ENCODE data around the gene NCEH1. TPM values are rescaled to one million over a fixed set of nuclear protein-coding genes. Genes with fewer than 3 reads are reported as not detected.

Gene NCEH1
- total and polyA plus RNA-seq, 2 experiments from 2014 or later: 4.7 to 10.5 TPM

DNA sequence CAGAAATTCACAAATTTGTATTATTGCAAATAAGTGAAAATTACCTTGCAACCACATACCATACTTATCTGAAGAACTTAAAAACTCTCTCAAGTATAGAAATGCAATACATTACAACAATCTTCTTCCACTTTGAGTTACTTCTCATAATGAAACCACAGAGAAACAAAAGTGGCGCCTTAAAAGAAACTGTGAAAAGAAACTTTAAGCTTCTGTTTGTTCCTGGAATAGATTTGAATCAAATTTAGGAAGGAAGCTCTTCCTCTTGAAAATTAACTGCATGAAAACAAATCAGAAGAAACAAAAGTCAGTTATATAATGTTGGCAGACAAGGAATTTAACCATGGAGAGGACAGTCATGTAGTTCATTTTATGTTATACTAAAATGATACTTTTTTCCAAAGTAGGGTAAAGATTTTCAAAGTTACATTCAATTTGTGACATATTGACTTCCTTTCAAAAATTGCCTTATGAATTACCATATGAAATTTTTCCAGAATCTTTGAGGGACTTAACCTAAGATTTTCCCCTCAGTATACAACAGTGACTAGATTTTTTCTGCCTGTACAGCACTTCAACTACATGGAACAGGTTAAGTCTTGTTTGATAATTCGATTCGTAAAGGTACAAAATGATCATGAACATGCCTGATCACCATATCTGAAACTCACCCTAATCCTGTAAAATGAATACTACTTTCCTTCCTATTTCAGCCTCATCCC lies 130.0 kb downstream of the NCEH1 start:
- no peaks in the 10 kb centered on the region for H3K9me2 ChIP-seq (replicated peaks; ENCODE audit: insufficient read depth)
- H3K9me3 ChIP-seq (ENCODE audit: low read depth): no peaks in the 10 kb centered on the region
- no peaks in the 10 kb centered on the region for H3K36me3 ChIP-seq (replicated peaks; ENCODE audit: insufficient read depth, low read depth)
- peak overlapping the region; percentile 55 for H3K27ac ChIP-seq
- peaks cover 4% of the 10 kb centered on the region for H3K4me1 ChIP-seq (ENCODE audit: insufficient read depth)
- H4K20me1 ChIP-seq (ENCODE audit: insufficient read depth, poor library complexity, severe bottlenecking): no peaks in the 10 kb centered on the region
- TF ChIP-seq EZH2phosphoT487 (IDR thresholded peaks at IDR 0.05; ENCODE audit: low read depth, severe bottlenecking, unreplicated experiment): no peak
- no peak for TF ChIP-seq EZH2 (IDR thresholded peaks at IDR 0.05; ENCODE audit: borderline replicate concordance)
- TF ChIP-seq, protein P1, sequence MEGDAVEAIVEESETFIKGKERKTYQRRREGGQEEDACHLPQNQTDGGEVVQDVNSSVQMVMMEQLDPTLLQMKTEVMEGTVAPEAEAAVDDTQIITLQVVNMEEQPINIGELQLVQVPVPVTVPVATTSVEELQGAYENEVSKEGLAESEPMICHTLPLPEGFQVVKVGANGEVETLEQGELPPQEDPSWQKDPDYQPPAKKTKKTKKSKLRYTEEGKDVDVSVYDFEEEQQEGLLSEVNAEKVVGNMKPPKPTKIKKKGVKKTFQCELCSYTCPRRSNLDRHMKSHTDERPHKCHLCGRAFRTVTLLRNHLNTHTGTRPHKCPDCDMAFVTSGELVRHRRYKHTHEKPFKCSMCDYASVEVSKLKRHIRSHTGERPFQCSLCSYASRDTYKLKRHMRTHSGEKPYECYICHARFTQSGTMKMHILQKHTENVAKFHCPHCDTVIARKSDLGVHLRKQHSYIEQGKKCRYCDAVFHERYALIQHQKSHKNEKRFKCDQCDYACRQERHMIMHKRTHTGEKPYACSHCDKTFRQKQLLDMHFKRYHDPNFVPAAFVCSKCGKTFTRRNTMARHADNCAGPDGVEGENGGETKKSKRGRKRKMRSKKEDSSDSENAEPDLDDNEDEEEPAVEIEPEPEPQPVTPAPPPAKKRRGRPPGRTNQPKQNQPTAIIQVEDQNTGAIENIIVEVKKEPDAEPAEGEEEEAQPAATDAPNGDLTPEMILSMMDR (IDR thresholded peaks at IDR 0.05; ENCODE audit: poor library complexity): no peak
- no peaks in the 10 kb centered on the region for H3K79me2 ChIP-seq
- no peaks in the 10 kb centered on the region for H3K27me3 ChIP-seq
- H2AFZ ChIP-seq: no peak overlapping the region
- H3K4me3 ChIP-seq: no peak overlapping the region
- DNase-seq (ENCODE audit: low spot score): no peak
- no peak overlapping the region for H3K4me2 ChIP-seq
- 93% methylated on average over 3 of the region's 3 CpGs for WGBS (ENCODE audit: low lambda C conversion rate, missing lambda C conversion rate)

Small RNA genes lying within 50 kb of the gene (small RNA-seq; reads per million reads assigned to genes)
- gene RNU6-547P: not detected

Other genes starting within 250 kb of the NCEH1 start
- gene TNFSF10, start 187.6 kb downstream of the NCEH1 start, total RNA-seq: 21.3 and 21.9 TPM in 2 replicates
- gene TNFSF10, start 187.6 kb downstream of the NCEH1 start, polyA plus RNA-seq: 12.7 and 13.0 TPM in 2 replicates
- 11.2 and 16.7 TPM in 2 replicates for gene ECT2, start 39.7 kb upstream of the NCEH1 start, total RNA-seq
- 5.7 and 9.3 TPM in 2 replicates for gene ECT2, start 39.7 kb upstream of the NCEH1 start, polyA plus RNA-seq